ENCODE measurements around the gene SLC16A3.

Gene SLC16A3

GRCh38 chr17:82223517-82223916 lies 5.3 kb upstream of the SLC16A3 start:
- DNase-seq, result no peak
- ATAC-seq, result no peak

DNA sequence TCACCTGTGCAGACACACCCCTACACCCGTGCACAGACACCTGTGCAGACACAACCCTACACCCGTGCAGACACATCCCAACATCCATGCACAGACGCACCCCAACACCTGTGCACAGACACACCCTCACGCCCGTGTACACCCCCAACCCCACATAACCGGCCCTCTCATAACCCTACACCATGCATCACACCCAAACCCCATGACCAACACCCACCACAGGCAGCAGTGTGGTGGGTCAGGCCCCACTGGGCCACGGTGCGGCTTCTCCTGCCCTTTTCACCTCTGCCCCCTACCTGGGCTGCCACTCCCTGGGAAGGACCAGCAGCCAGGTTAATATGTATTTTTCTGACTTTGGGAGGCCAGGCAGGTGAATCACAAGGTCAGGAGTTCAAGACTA lies 4.2 kb upstream of the SLC16A3 start:
- no peak for DNase-seq
- ATAC-seq, result no peak

GRCh38 chr17:82225368-82226029 lies 3.3 kb upstream of the SLC16A3 start:
- ATAC-seq (no peak), DNase-seq (peak; percentile 2)

DNA sequence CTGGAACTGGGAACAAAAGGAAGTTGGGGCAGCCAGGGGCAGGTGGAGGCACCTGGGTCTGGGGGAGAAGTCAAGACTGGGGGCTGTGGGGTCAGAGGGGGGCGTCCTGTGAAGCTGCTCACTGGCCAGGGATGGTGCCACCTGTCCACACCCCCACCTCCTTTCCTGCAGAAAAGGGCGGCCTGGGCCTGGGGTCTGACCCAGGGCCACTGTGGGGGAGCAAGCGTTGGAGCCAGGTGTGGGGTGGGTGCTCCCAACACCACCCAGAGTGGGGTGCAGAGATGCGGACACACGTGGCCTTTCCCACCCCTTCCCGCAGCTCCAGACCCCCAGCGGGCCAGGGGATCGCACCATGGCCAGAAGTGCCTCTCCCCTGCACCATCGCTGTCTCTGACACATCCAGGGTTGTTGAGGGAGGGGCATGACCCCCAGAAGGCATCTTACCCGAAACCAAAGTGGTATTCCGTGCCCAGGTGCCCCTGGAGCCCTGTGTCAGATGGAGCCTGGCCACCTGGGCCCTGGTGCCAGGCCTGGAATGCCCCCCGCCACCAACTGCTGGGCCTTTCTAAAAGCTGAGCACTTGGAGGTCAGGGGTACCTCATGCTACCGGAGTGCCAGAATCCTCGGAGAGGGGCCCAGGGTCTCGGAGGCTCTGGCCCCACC lies 2.6 kb upstream of the SLC16A3 start:
- DNase-seq, result peak; percentile 5
- ATAC-seq, result no peak

DNA sequence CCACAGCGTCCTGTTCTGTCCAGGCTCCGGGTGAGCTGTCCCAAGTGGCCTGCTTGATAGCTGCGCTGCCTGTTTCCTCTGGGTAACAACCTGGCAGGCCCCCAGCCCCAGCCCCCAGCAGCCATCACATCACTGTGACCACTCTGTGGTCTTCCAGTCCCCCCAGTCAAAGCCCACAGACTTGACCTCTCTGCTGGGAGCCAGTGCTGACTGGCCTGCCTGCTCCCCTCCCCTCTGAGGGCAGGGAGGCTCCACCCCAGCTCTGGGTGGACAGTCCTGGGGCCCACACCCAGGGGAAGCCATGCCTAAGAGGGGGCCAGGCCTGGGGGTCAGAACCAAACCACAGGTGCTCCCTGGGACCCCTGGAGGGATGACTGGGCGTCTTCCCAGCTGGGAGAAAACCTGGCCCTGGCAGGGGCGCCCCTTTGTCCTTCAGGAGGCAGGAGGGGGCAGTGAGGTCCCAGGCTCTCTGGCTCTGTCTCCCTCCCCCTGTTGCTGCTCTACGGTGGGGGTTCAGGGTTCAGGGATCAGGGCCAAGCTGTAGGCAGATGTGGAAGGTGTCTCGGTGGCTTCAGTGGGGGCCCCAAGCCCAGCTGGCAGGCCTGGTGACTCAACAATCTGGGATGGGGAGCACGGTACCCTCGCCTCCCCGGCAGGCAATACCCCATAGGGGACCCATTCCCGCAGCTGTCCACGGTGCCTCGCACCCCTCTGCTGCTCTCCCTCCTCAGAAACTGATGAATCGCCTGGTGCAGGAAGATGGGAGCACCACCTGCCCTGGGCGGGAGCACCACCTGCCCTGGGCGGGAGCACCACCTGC lies 1.8 kb upstream of the SLC16A3 start:
- ATAC-seq (no peak), DNase-seq (no peak)

GRCh38 chr17:82227629-82228277 lies 1.1 kb upstream of the SLC16A3 start:
- DNase-seq, result no peak
- ATAC-seq, result no peak

GRCh38 chr17:82228278-82228841 lies 482 bp upstream of the SLC16A3 start:
- DNase-seq (peak; percentile 73), ATAC-seq (peak; percentile 45)

GRCh38 chr17:82229698-82230608 lies 1.1 kb downstream of the SLC16A3 start:
- no peak for DNase-seq
- ATAC-seq, result no peak

DNA sequence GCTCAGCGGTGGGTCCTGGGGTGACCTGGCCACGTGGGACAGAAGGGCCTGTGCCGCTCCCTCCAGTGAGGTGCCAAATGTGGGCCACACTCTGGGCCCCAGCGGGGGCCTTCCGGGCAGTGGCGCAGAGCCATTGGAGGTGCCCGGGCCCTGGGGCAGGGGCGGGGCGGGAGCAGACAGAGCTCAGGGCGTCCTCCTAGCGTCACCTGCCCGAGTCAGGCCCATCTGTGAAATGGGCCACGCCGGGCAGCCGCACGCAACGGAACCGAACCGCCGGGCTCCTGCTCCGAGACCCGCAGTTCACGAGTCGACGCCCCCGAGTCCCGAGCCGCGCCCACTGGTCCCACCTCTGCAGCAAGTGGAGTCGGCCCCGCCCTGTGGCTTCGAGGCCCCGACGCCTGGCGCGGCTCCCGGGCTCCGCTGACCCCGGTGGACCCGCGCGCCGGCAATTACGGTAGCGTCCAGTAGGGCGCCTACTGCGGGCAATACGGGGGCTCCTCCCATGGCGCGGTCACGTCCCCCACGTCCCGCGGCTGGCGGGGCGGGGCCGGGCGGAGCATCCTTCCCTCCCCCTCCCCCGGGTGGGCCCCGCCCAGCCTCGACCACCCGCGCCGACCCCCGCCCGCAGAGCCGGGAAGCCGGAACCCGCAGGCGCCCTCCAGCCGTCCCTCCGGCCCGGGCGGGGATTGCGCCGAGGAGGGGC lies 1.9 kb downstream of the SLC16A3 start:
- DNase-seq (peak; percentile 84), ATAC-seq (peak; percentile 41)

DNA sequence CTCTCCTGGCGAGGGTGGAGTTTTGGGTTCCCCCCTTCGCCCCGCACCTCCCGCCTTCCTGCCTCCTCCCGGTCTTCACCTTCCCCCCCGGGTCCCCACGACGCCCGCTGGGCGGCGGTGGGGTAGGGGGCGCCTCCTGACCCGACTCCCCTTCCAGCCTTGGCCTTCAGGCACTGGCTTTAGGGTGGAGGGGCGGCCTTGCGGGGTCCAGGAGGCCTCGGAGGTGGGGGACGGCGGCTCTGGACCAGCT lies 2.4 kb downstream of the SLC16A3 start:
- no peak for DNase-seq
- no peak for ATAC-seq

DNA sequence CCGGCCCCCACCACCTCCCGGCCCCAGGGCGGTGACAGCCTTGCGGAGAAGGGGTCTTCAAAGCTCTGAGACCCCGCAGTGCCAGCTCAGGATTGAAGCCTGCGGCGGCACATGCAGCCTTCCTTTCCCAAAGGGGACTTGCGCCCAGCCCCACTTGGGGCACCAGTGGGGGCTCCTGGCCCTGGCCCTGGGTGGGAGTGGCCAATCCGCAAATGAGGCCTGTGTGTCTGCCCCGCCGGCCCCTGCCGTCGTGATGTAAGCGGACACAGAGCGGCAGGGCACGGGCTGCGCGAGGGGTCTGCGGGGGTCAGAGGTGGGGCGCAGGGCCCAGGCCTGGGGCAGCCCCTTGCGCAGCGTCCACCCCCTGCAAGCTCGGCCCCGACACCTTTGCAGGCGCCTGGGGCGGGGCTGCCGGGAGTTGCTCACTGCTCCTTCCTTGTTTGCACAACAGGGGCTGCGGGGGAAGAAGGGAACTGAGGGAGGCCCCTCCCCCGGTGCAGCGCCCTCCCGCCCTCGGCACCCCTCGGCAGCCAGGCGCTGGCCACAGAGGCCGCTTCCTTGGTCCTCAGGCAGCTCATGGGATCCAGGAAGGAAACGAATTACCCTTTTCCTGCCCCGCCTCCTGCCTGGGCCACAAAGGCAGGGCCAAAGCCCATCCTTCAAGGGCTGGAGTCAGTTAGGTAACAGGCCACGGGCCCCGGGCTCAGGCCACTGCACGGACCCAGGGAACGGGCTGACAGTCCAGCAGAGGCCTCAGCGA lies 2.9 kb downstream of the SLC16A3 start:
- DNase-seq (peak; percentile 48), ATAC-seq (no peak)

DNA sequence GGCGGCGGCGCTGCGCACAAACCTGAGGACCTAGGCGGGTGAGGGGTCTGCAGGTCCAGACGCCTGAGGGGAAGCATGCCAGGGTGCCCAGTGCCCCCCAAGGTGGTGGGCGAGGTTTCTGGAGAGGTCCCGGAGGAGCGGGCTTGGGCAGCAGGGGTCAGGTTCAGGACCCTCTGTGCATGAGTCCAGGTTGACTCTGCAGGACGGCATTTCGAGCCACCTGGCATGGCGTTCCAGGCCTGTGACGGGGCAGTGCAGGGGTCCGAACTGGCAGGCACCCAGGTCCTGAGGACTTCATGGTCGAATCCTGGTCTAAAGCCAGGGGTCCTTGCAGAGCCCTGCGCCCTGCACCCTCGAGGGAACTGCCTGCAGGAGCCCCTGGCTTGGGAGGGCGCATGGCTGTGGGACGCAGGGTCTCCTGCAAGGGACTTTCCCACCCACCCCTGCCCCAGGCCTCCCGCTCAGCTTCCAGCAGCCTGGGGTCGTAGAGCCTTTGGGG lies 3.5 kb downstream of the SLC16A3 start:
- no peak for DNase-seq
- no peak for ATAC-seq

- DNase-seq, result no peak
- ATAC-seq, result no peak
Observed at GRCh38 chr17:82232876-82233785, 4.3 kb downstream of the SLC16A3 start.

DNA sequence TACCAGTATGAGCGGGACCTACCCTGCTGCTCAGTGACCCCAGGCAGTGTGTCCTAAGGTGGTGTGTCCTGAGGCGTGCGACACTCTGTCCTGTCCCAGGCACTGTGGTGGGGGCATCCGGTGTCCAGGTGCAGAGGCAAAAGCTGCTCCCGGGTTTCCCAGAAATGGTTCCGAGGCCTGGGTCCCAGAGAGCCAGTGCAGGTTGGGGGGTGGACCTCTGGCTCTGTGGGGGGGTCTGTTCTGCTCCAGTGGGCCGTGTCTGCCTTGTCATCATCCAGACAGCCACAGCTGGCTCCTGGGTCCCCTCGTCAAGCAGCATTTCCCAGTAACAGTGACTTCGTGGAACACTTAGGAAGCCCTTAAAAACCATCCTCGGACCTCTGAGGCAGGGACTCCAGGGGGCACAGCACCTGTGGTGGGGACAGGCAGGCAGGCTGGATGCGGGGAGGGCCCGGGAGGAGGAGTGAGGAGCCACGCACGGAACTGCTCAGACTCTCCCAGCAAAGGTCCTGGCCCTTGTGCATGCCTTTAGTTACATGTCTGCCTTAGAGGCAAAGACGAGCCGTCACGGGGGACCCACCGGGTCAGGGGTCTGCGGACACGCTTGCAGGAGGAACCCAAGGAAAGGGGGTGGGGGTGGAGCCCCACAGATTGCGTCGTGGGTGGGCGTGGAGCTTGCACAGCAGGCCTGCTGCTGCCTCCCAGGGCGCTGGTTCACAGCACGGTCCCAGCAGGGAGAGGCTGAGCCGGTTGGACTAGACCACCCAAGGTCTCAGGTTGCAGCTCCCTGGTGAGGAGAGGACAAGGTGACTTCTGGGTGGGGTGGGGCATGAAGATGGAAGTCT lies 5.6 kb downstream of the SLC16A3 start:
- ATAC-seq (no peak), DNase-seq (no peak)

GRCh38 chr17:82235056-82235774 lies 6.4 kb downstream of the SLC16A3 start:
- ATAC-seq, result no peak
- no peak for DNase-seq

DNA sequence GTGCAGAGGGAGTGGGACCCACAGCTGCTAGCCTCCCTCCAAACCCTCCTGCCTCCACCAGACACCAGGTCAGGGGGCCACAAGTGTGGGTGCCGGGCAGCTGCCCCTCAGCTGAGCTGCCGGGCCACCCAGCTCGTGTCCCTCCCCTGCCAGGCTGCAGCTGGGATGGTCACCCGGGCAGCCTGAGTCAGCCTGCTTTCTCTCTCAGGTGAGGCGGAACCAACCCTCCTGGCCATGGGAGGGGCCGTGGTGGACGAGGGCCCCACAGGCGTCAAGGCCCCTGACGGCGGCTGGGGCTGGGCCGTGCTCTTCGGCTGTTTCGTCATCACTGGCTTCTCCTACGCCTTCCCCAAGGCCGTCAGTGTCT lies 6.9 kb downstream of the SLC16A3 start:
- no peak for ATAC-seq
- DNase-seq, result no peak

Measured in stimulated activated naive CD8-positive, alpha-beta T cell treated with anti-CD3 and anti-CD28 coated beads, Interleukin-15, Interleukin-2, amounts not matched to agents 100 U/mL and 50 U/mL, for 24 hours (primary cell).